B cell (primary cell): ENCODE results near the gene PPM1N. TPM values are rescaled to one million over a fixed set of nuclear protein-coding genes. Genes with fewer than 3 reads are reported as not detected.

Experiments
- ATAC-seq: fragments of 200-7000 bp; cut with Tn5 transposase; one replicate; pipeline ENCODE4 v1.10.0; 2021; ENCODE audit warnings: low read depth, mild to moderate bottlenecking, moderate number of reproducible peaks, moderate library complexity
- CTCF ChIA-PET: fragments of 350-600 bp; sonication (Branson Sonifier 250); formaldehyde crosslinking; loops from one replicate; lab custom pipeline; 2021; ENCODE audit warnings: antibody characterized with exemption, inconsistent platforms; lab: Charles Lee
- POLR2A ChIA-PET: fragments of 350-600 bp; sonication (Branson Sonifier 250); formaldehyde crosslinking; loops from one replicate; lab custom pipeline; 2021; ENCODE audit warnings: antibody characterized with exemption; lab: Charles Lee
- DNase-seq: peaks from one replicate; pipeline ENCODE4 v3.0.0; 2013
- H2AFZ ChIP-seq: 2 replicates; pipeline ENCODE4 v1.6.1; 2012; ENCODE audit warnings: mild to moderate bottlenecking, low read depth, low read length; ENCODE audit not compliant: insufficient read depth, poor library complexity, severe bottlenecking
- H3K27ac ChIP-seq, 2 donors: 1 replicate in 1 of 2; 2 replicates in 1 of 2; pipeline ENCODE4 v1.5.1; 2012 to 2013; ENCODE audit warnings: low read length in 2 of 2, mild to moderate bottlenecking in 2 of 2, moderate library complexity in 1 of 2
- H3K27me3 ChIP-seq, 4 experiments: fragments of 200-600 bp in 1 of 4; sonication (generic) in 1 of 4; replicated peaks in 1 of 4; 1 replicate in 2 of 4; 2 replicates in 2 of 4; pipeline versions ENCODE4 v1.6.1 to v1.7.0; 2013 to 2016; ENCODE audit warnings: low read length in 3 of 4, mild to moderate bottlenecking in 2 of 4, mixed read lengths in 1 of 4, moderate library complexity in 1 of 4; ENCODE audit not compliant: insufficient read depth in 4 of 4, control insufficient read depth in 3 of 4; ENCODE audit errors: control extremely low read depth in 1 of 4
- H3K36me3 ChIP-seq, 2 experiments: replicated peaks in 1 of 2; 1 replicate in 1 of 2; 2 replicates in 1 of 2; pipeline versions ENCODE4 v1.6.1 to v1.7.1; 2013; ENCODE audit warnings: low read length in 1 of 2; ENCODE audit not compliant: insufficient read depth in 2 of 2, control insufficient read depth in 1 of 2; ENCODE audit errors: control extremely low read depth in 1 of 2, extremely low read depth in 1 of 2
- H3K4me1 ChIP-seq, 2 donors: fragments of 200-600 bp in 1 of 2; sonication (generic) in 1 of 2; 1 replicate in 1 of 2; 2 replicates in 1 of 2; pipeline versions ENCODE4 v1.5.1 to v1.6.1; 2013 to 2017; ENCODE audit warnings: low read length in 2 of 2; ENCODE audit not compliant: control insufficient read depth in 2 of 2, insufficient read depth in 2 of 2
- H3K4me2 ChIP-seq: replicated peaks from 2 replicates; pipeline ENCODE3; 2012; ENCODE audit warnings: mild to moderate bottlenecking, low read depth, low read length; ENCODE audit not compliant: poor library complexity, severe bottlenecking
- H3K4me3 ChIP-seq, 5 experiments: fragments of 200-600 bp in 1 of 5; sonication (generic) in 1 of 5; 1 replicate in 3 of 5; 2 replicates in 2 of 5; pipeline versions ENCODE4 v1.5.1 to v1.7.0; 2011 to 2016; ENCODE audit warnings: low read length in 4 of 5, mild to moderate bottlenecking in 4 of 5, low read depth in 2 of 5, control low read depth in 1 of 5, moderate library complexity in 1 of 5; ENCODE audit not compliant: insufficient read depth in 1 of 5; ENCODE audit errors: control extremely low read depth in 1 of 5, extremely low read depth in 1 of 5
- H3K79me2 ChIP-seq: fragments of 200-600 bp; sonication (generic); one replicate; pipeline ENCODE4 v1.6.0; 2016; ENCODE audit warnings: low read length; ENCODE audit not compliant: control insufficient read depth, insufficient read depth
- H3K9ac ChIP-seq: fragments of 200-600 bp; sonication (generic); 2 replicates; pipeline ENCODE4 v1.6.1; 2017; ENCODE audit warnings: mild to moderate bottlenecking, low read length, moderate library complexity
- H3K9me3 ChIP-seq, 3 donors: one replicate each; pipeline versions ENCODE4 v1.6.1 to v1.7.1; 2013; ENCODE audit warnings: low read length in 2 of 3; ENCODE audit not compliant: control insufficient read depth in 2 of 3, insufficient read depth in 1 of 3; ENCODE audit errors: control extremely low read depth in 1 of 3
- H4K20me1 ChIP-seq: 2 replicates; pipeline ENCODE4 v1.6.0; 2012; ENCODE audit warnings: mild to moderate bottlenecking, low read length; ENCODE audit not compliant: insufficient read depth, control insufficient read depth, poor library complexity, severe bottlenecking
- H3K27ac Mint-ChIP-seq: one replicate; pipeline ENCODE4 v1.8.0; 2021; ENCODE audit warnings: mixed read lengths
- H3K27me3 Mint-ChIP-seq: one replicate; pipeline ENCODE4 v1.8.0; 2021; ENCODE audit warnings: mixed read lengths
- H3K4me1 Mint-ChIP-seq: one replicate; pipeline ENCODE4 v1.8.0; 2021; ENCODE audit warnings: mixed read lengths
- H3K4me3 Mint-ChIP-seq: one replicate; pipeline ENCODE4 v1.8.0; 2021; ENCODE audit warnings: mixed read lengths
- H3K9me3 Mint-ChIP-seq: one replicate; pipeline ENCODE4 v1.8.0; 2022; ENCODE audit warnings: mixed read lengths; ENCODE audit not compliant: insufficient read depth
- EZH2 ChIP-seq: IDR thresholded peaks from 2 replicates; pipeline ENCODE4 v1.6.1; 2012; ENCODE audit warnings: borderline replicate concordance, low read depth, mild to moderate bottlenecking, moderate library complexity, low read length; ENCODE audit not compliant: insufficient read depth, poor library complexity, severe bottlenecking
- WGBS: methylation state at CpG from one replicate; pipeline ENCODE4 v1.1.5; 2013; ENCODE audit warnings: missing lambda C conversion rate; ENCODE audit not compliant: insufficient coverage; 5-methylcytosine and 5-hydroxymethylcytosine counted together
- intact Hi-C: fragments of 100-400 bp; cut with micrococcal nuclease; formaldehyde crosslinking; loops from one replicate; pipeline ENCODE4 v1.10.0; 2022
- polyA plus RNA-seq: library from polyadenylated mRNA; depleted of rRNA; stranded (reverse); fragments of >200 nt; gene quantifications from 2 replicates; pipeline ENCODE4 v1.2.3, GENCODE V29; 2012
- total RNA-seq, 2 donors: library from RNA; stranded (reverse); fragments of 120-200 nt in 1 of 2; gene quantifications; 1 replicate in 1 of 2; 2 replicates in 1 of 2; pipeline versions ENCODE4 v1.2.3 to v1.2.4, GENCODE V29; 2013 to 2022
- TF ChIP-seq, protein P1 (sequence below): fragments of 200-600 bp; IDR thresholded peaks from one replicate; pipeline ENCODE4 v1.8.0; 2022; ENCODE audit warnings: antibody characterized with exemption, mild to moderate bottlenecking

The PPM1N gene
- total and polyA plus RNA-seq, 2 donors (not counting 1 experiment from before 2014, with no cell fraction given): 2.6 to 6.5 TPM

GRCh38 chr19:45505996-45506245, 7.7 kb downstream of the PPM1N start:
- Histone ChIP-seq H3K36me3 (peaks cover under 1 to 5% of the 10 kb centered on the region in 2 experiments), H3K4me3 (peak overlapping the region; percentile 62 to 95 (median 75)), H3K27ac (peak overlapping the region; percentile 83 to 87), H3K27me3 (no peaks in the 10 kb centered on the region), H3K79me2 (peaks cover 55% of the 10 kb centered on the region), H3K4me2 (peak overlapping the region; percentile 84), H2AFZ (peak overlapping the region; percentile 60), H4K20me1 (peaks cover 22% of the 10 kb centered on the region), H3K9ac (peak overlapping the region; percentile 90), H3K9me3 (peaks cover 0 to 3% (median 0%) of the 10 kb centered on the region in 3 donors), H3K4me1 (peaks cover 21 to 38% of the 10 kb centered on the region in 2 donors)
- H3K27me3 Mint-ChIP-seq: no peaks in the 10 kb centered on the region
- ChIA-PET CTCF (interaction anchor here (0.7 to 2.8 kb wide), 7 partner anchors 11 to 188 kb away, joined by 3 to 16 read pairs (median 5); no protein-coding TSS in a partner anchor), POLR2A (interaction anchor here (0.8 to 1.4 kb wide), 2 partner anchors 10 to 186 kb away, joined by 3 to 4 read pairs; partner anchors contain the start of gene QPCTL)
- H3K4me3 Mint-ChIP-seq: peak overlapping the region; percentile 94
- no peak for ATAC-seq
- 60% methylated on average over 1 of the region's 5 CpGs for WGBS
- peak overlapping the region; percentile 89 for H3K27ac Mint-ChIP-seq
- intact Hi-C loops: loop anchor here (1.0 to 5.0 kb wide), 6 partner anchors 9 to 381 kb away; partner anchors contain the start of genes DMWD, IRF2BP1, QPCTL and RTN2
- TF ChIP-seq, protein P1, sequence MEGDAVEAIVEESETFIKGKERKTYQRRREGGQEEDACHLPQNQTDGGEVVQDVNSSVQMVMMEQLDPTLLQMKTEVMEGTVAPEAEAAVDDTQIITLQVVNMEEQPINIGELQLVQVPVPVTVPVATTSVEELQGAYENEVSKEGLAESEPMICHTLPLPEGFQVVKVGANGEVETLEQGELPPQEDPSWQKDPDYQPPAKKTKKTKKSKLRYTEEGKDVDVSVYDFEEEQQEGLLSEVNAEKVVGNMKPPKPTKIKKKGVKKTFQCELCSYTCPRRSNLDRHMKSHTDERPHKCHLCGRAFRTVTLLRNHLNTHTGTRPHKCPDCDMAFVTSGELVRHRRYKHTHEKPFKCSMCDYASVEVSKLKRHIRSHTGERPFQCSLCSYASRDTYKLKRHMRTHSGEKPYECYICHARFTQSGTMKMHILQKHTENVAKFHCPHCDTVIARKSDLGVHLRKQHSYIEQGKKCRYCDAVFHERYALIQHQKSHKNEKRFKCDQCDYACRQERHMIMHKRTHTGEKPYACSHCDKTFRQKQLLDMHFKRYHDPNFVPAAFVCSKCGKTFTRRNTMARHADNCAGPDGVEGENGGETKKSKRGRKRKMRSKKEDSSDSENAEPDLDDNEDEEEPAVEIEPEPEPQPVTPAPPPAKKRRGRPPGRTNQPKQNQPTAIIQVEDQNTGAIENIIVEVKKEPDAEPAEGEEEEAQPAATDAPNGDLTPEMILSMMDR: no peak
- no peak for TF ChIP-seq EZH2
- H3K4me1 Mint-ChIP-seq: peaks cover 54% of the 10 kb centered on the region
- no peak for DNase-seq
- no peaks in the 10 kb centered on the region for H3K9me3 Mint-ChIP-seq
